Measurements from ENCODE around the gene ZDHHC1.

Gene ZDHHC1, protein sequence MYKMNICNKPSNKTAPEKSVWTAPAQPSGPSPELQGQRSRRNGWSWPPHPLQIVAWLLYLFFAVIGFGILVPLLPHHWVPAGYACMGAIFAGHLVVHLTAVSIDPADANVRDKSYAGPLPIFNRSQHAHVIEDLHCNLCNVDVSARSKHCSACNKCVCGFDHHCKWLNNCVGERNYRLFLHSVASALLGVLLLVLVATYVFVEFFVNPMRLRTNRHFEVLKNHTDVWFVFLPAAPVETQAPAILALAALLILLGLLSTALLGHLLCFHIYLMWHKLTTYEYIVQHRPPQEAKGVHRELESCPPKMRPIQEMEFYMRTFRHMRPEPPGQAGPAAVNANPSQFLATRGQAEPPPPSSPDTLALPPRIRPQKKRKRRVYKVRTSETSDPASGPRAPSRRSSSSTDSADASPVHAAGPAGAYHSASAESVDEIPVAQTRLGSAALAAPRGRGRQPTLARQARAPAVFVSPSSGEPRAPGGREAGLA

DNA sequence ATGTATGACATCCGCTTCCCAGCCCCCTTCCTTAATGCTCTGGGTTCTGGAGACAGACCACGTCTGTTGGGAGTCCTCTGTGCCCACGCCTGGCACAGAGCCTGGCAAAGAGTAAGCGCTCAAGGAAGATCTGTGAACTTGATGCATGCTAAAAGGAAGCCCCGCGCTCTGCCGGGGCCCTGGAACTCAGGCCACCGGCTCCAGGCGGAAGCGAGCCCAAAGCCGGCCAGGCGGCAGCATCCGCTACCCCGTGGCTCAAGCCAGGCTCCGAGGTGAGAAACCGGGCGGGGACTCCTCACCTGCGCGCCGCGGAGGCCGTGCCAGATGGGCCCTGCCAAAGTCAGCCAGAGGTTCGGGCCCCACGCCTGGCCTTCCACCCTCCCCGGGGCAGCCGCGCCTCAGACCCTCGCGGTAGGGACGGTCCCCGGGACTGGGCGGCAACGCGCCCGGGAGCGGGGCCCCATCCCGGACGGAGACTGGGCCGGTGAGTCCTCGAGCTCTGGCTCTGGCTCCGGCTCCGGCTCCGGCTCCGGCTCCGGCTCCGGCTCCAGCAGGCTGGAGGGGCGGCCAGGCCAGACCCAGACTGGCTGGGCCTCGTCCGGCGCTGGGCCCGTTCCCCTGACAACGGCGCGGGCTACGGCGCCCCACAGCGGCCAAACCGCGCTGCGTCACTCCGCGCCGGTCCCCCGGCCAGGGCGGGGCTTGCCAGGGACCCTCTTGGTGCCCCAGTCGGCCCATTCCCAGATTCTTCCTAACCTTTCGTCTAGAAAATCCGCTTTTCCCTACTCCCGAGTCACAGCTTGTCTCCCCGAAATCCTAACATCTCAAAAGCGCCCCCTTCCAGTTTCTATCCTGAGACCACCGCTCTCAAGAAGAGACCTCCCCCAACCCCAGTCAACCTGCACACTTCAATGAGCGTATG is at the start of gene ZDHHC1:
ZDHHC1 (minus strand) TSS at position 606 of the 922 bp plus-strand sequence. CDS start 8,702 bp downstream, outside the sequence.
- peak; percentile 62 for DNase-seq (ENCODE audit: low spot score)

GRCh38 chr16:67464565-67464964 is 48.3 kb upstream of the ZDHHC1 start:
- no peak for DNase-seq (ENCODE audit: low spot score)

DNA sequence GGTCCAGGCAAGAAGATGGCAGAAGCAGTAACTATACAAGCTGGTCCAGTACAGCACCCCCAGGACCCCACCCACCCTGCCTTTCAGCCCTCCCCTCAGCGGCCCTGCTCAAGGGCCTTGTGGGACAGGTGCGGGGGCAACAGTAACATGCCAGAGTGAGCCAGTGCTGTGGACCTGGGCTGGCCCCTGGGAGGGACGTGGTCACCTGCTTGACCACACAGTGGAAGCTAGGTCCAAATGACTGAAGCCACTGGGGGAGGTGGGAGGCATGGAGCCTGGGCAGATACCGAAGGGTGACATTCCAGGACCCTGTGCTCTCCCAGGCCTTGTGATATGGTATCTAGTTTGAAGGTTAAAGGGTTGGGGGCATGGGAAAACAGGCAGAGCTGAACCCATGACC is 47.4 kb upstream of the ZDHHC1 start:
- no peak for DNase-seq (ENCODE audit: low spot score)

GRCh38 chr16:67463059-67463458 is 46.8 kb upstream of the ZDHHC1 start:
- no peak for DNase-seq (ENCODE audit: low spot score)

DNA sequence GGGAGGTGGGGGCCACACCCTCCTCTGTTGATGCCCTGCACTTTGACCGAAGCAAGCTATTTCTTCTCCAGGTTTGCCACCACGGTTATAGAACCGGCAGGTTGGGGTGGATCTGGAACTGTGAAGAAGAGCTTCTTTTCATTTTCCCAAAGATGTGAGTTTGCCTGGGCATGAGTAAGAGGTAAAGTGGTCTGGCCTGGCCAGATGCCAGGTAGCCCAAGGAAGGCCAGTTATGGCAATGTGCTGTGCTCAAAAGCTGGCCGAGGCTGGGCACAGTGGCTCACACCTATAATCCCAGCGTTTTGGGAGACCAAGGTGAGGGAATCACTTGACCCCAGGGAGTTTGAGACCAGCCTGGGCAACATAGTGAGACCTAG is 46.0 kb upstream of the ZDHHC1 start:
- DNase-seq (ENCODE audit: low spot score): no peak

DNA sequence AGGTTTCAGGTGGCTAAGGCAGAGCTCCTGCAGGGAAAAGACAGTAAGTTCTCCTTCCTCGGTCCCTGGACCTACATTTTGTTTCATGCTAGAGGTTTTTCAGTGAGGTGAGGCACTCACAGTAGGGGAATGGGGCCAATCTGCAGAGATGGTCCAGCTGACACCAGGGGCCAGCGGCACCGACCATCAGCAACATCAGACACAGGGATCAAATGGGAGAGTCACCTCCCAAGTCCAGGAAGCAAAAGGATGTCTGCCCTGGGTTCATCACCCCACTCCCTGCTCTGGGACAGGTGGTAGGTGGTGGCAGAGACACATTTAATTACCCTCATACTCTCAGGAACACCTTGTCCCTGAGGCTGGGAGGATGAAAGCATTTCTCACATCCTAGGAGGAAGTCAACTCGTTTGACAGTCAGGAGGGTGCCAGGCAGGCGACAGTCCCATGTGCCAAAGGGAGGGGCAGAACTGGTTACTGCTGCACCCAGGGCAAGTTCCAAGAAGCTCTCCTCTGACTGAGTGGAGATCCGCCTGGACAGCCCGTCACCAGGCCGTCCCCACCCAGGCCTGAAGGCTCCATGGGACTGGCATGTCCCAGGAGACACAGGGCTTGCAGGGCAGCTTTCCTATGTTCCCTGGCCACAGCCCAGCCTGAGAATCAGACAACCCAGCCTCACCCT is 45.5 kb upstream of the ZDHHC1 start:
- DNase-seq (ENCODE audit: low spot score): no peak

DNA sequence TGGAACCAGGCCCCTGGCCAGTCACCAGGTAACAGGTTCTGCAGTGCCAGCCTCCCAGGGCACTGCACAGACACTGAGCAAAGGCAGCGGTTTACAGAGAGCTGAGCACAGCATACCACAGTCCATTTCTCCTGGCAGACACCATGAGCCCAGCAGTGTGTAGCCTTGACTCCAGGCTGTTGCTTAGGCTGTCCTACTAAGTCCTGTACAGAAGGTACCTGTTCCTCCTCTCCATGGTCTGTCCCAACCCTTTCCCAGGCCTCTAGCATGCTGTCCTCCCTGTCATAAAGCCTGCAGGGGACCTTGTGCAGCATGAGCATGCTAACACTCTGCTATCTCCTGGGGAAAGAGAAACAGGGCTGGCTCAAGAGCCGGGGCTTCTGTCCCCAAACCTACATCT is 44.7 kb upstream of the ZDHHC1 start:
- no peak for DNase-seq (ENCODE audit: low spot score)

DNA sequence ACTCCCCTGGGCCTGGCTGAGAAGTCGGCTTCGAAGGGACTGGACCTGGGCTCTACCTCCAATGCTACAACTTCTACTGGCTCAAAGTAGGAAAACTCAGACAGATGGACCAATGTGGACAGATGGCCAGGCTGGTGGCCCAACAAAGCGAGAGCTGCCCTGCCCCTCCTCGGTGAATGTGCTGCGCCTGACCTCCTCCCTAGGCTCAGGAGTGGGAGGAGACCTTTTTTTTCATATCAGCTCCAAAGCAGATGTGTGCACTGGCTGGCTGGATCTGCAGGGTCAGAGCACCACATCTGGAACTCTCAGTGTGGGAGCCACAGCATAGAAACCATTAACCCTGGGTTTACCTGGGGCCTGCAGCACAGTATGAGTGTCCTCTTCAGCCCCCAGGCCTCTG is 43.9 kb upstream of the ZDHHC1 start:
- DNase-seq (ENCODE audit: low spot score): no peak

DNA sequence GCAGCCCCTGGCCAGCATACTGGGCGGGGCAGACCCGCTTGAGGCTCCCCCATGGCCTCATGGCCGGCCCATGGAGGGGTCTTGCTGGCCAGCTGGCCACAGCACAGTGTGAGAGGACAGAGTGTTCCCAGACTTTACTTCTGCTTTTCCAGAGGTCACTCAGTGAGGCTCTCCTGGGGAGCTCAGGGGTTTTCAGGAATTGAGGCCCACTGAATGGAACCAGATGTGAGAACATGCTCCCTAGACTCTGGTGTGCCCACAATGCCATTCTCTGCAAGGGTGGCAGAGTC is 43.5 kb upstream of the ZDHHC1 start:
- no peak for DNase-seq (ENCODE audit: low spot score)

DNA sequence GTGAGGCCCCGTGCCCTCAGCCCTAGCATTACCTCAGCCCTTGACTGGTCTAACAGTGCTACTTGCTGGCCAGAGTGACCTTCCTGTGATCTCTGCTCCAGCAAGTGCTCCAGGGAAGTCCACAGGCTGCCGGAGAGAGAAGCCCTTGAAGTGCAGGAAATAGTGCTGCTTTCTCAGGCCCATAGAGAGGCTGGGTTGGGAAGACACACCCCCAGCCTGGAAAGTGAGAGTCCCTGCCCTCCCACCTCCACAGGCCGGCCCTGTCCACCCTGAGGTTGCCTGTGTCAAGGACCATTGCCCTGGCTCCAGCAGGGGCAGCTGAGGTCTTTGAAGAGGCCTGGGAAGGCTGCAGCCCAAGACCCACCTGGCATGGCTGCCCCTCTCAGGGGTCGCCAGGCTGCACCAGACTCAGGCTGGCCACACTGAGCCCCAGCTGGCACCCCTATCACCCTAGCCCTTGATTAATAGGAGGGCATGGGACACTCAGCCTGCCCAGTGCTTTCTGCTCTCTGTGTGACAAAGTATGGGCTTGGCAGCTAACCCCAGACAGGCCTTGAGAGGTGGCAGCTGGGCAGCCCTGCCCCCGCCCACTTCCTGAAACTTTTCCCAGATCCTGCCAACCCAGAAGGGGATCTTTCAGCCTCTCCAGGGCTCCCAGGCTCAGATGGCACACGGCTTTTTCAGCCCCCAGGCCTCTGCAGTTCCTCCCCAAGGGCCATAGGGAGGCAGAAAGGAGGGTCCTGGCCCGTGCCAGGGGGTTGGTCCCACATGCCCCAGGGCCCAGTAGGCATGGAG is 43.0 kb upstream of the ZDHHC1 start:
- DNase-seq (ENCODE audit: low spot score): no peak

- DNase-seq (ENCODE audit: low spot score): no peak
Observed at GRCh38 chr16:67458121-67458641, 41.9 kb upstream of the ZDHHC1 start.

GRCh38 chr16:67457611-67458010 is 41.3 kb upstream of the ZDHHC1 start:
- no peak for DNase-seq (ENCODE audit: low spot score)

DNA sequence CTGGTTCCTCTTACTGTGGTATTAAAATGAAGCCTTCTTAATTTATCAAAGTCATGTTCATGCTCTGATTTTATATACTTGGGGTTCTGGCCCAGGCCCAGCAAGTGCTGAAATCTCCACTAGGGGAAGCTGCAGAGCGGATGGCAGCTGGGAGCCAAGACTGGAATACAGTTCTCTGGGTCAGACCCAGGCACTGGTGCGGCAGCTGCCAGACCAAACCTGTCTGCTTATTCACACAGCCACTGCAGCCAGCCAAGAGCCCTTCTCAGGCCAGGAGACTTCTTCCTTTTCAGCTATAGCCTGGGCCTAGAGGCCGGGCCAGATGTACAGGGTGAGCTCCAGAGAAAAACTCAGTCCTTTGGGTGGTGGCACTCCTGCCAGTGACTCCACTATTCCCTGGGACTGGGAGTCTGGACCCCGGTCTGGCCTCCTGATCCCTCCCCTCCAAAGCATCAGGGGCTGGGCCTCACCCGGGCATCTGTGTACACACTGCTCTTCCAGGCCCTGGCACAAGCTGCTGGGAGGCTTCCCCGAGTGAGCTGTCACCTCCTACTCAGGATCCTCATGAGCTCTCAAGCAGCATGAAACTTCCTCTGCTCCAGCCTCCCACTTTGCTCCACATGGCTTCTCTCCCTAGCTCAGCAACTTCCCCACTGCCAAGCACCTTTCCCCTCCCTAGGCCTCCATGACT is 40.3 kb upstream of the ZDHHC1 start:
- no peak for DNase-seq (ENCODE audit: low spot score)

- no peak for DNase-seq (ENCODE audit: low spot score)
Observed at GRCh38 chr16:67454852-67455251, 38.6 kb upstream of the ZDHHC1 start.

- no peak for DNase-seq (ENCODE audit: low spot score)
Observed at GRCh38 chr16:67454104-67454503, 37.8 kb upstream of the ZDHHC1 start.

GRCh38 chr16:67451704-67452435 is 35.6 kb upstream of the ZDHHC1 start:
- DNase-seq (ENCODE audit: low spot score): no peak

DNA sequence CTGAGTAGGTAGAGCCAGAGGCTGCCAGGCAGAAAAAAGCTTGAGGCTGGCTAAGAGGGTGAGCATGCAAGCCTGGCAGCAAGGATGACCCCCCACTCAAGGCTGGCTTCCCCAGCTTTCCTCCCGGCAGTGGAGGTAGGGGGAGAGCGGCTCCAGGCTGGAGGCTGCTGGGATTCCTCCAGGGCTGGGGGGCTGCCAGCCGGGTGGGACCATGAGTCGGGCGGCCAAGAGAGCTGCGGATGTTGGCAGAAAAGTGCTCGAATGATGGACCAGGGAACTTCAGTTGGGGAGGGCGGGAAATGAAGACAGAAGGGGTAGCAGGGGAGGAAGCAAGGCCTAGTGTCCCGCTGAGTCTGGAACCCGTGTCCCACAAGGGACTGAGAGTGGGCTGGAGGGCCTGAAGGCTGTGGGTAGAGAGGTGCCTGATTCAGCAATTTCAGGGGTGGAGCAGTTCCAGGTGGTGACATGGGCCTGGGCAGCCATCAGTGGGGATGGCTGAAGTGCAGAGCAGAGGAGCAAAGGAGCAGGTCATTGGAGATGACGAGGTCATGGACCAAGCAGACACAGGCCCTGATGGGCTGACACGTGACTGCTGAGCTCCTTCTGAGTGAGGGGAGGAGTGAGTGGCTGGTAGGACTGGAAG is 34.9 kb upstream of the ZDHHC1 start:
- no peak for DNase-seq (ENCODE audit: low spot score)

DNA sequence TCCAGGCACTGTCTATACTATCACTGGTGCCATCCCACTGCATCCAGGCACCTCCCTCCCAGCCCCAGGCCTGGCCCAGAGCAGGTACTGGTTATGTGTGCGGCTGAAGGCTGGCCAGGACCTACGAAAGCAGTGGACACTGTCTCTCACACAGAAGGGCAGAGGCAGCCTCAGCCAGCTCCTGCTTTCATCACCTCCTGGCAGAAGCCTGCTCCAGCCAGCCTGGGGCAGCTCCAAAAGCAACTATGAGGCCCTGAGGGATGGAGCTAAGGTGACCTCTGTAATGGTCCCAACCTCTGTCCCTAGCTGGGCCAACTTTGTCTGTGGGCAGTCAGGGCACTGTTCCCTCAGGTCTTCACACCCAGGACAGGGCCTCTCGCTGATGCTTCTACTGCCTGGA is 33.5 kb upstream of the ZDHHC1 start:
- DNase-seq (ENCODE audit: low spot score): no peak

DNA sequence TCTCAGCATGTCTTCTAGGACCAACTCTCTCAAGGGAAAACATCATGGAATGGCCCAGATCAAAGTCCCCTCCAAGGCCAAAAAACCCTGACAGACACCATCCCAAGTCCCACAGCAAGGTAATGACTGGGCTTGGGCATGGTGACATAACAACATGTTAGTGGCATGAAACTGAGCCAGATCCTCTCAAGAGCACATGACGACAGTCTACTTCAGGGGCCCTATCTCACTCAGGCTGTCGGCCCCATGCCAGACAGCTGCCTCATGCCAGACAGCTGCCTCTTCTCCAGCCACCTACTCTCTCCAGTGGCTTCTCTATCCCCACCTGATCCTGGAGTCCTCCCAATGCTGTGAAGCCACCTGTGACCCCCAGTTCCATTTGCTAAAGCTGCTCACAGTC is 33.1 kb upstream of the ZDHHC1 start:
- DNase-seq (ENCODE audit: low spot score): no peak

DNA sequence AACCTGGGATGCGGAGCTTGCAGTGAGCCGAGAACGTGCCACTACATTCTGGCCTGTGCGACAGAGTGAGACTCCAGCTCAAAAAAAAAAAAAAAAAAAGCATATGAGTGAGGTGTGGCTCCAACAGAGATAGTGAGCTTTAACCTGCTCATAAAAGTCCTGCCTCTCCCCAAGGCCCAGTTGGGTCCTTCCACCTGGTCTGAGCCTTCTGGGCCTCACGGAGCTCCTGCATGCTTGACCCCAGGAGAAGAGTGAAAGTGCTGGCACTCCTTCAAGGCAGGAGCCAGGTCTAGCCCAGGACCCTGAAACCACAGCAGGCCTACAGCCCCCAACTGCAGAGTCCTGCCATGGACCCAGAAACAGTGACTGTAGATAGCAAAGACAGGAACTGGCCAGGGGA is 32.3 kb upstream of the ZDHHC1 start:
- no peak for DNase-seq (ENCODE audit: low spot score)

All from germinal center (tissue), 1 donor.